PC-9 (cell line): ENCODE data around the gene MYO3B. TPM values are rescaled to one million over a fixed set of nuclear protein-coding genes. Genes with fewer than 3 reads are reported as not detected.
"Not testable (repeated sequence)": the region's sequence is repeated elsewhere in the genome, so short reads cannot be mapped to it uniquely, and the experiment has no call there.

Source experiments
- BruUV-seq: library from RNA; stranded (reverse); fragments of 400-500 nt; replicated peaks from 2 replicates; lab custom pipeline; 2021; lab: Mats Ljungman, UMichigan
- CTCF ChIA-PET: fragments of 300-600 bp; sonication (Branson Sonifier 250); formaldehyde crosslinking; loops from one replicate; lab custom pipeline; 2022; ENCODE audit warnings: antibody characterized with exemption; lab: Charles Lee
- POLR2A ChIA-PET: fragments of 300-600 bp; sonication (Branson Sonifier 250); formaldehyde crosslinking; loops from one replicate; lab custom pipeline; 2022; ENCODE audit warnings: antibody characterized with exemption; ENCODE audit not compliant: unreplicated experiment; lab: Charles Lee
- DNase-seq, 2 experiments: peaks; one replicate each; pipeline versions ENCODE4 v3.0.0 to v3.0.0-alpha.2; 2015 to 2022; ENCODE audit warnings: mixed read lengths in 1 of 2
- H2AFZ ChIP-seq: fragments of 200-600 bp; sonication (generic); 2 replicates; pipeline ENCODE4 v1.8.1; 2017; ENCODE audit warnings: antibody characterized with exemption
- H3F3A ChIP-seq: fragments of 200-600 bp; sonication (generic); 2 replicates; pipeline ENCODE4 v1.8.1; 2017; ENCODE audit warnings: antibody characterized with exemption, mild to moderate bottlenecking, low read depth; ENCODE audit not compliant: insufficient read depth
- H3K27ac ChIP-seq: fragments of 200-600 bp; sonication (generic); 2 replicates; pipeline ENCODE4 v1.6.1; 2016; ENCODE audit warnings: mixed run types
- H3K27me3 ChIP-seq: fragments of 200-600 bp; sonication (generic); 2 replicates; pipeline ENCODE4 v1.6.1; 2016; ENCODE audit warnings: low read depth, mixed run types; ENCODE audit not compliant: insufficient read depth
- H3K36me3 ChIP-seq: fragments of 200-600 bp; sonication (generic); 2 replicates; pipeline ENCODE4 v1.6.1; 2016; ENCODE audit warnings: low read depth, mixed run types
- H3K4me1 ChIP-seq: fragments of 200-600 bp; sonication (generic); replicated peaks from 2 replicates; pipeline ENCODE4 v1.6.1; 2016; ENCODE audit warnings: mixed run types; ENCODE audit not compliant: insufficient read depth
- H3K4me2 ChIP-seq: fragments of 200-600 bp; sonication (generic); 2 replicates; pipeline ENCODE4 v1.6.1; 2017; ENCODE audit warnings: mixed run types
- H3K4me3 ChIP-seq: fragments of 200-600 bp; sonication (generic); 2 replicates; pipeline ENCODE4 v1.6.1; 2016; ENCODE audit warnings: mixed run types
- H3K79me2 ChIP-seq: fragments of 200-600 bp; sonication (generic); 2 replicates; pipeline ENCODE4 v1.6.1; 2017; ENCODE audit warnings: low read depth, mixed run types
- H3K9me2 ChIP-seq: fragments of 200-600 bp; sonication (generic); 2 replicates; pipeline ENCODE4 v1.8.1; 2017; ENCODE audit warnings: mild to moderate bottlenecking; ENCODE audit not compliant: insufficient read depth
- H3K9me3 ChIP-seq: fragments of 200-600 bp; sonication (generic); 2 replicates; pipeline ENCODE4 v1.8.1; 2016; ENCODE audit warnings: low read depth; ENCODE audit not compliant: insufficient read depth
- H4K20me1 ChIP-seq: fragments of 200-600 bp; sonication (generic); 2 replicates; pipeline ENCODE4 v1.8.1; 2017; ENCODE audit not compliant: insufficient read depth
- EZH2 ChIP-seq: fragments of 200-600 bp; sonication (generic); IDR thresholded peaks from 2 replicates; pipeline ENCODE4 v1.8.0; 2017; ENCODE audit warnings: antibody characterized with exemption, low read depth
- intact Hi-C: fragments of 100-400 bp; cut with micrococcal nuclease; formaldehyde crosslinking; loops from one replicate; pipeline ENCODE4 v1.10.0; 2022; ENCODE audit not compliant: unreplicated experiment
- total RNA-seq: library from RNA; stranded (reverse); gene quantifications from 2 replicates; pipeline ENCODE4 v1.2.3, GENCODE V29; 2021
- TF ChIP-seq, protein P1 (sequence below): fragments of 200-600 bp; sonication (generic); conservative IDR thresholded peaks from 2 replicates; pipeline ENCODE4 v1.6.1; 2017; ENCODE audit warnings: mixed run types, antibody characterized with exemption, mild to moderate bottlenecking, moderate library complexity

MYO3B gene
- total RNA-seq, 1 experiment from 2014 or later: 5.3 TPM

DNA sequence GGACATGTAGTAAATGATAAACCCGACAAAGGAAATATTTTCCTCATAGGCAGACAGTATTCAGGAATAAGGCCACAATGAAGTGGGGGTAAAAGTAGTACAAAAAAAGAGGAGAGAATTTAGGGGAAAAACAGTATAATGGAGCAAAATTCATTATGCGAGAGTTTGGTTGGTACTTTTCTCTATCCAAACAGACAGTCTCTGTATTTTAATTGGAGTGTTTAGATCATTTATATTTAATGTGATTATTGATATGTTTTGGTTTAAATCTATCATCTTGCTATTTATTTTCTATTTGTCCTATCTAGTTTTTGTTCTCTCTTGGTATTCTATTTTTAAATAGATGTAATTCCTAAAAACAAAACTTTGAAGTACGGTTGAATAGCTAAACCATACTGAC, 366.9 kb downstream of the MYO3B start:
- TF ChIP-seq EZH2: no peak
- Histone ChIP-seq H3K79me2 (no peaks in the 10 kb centered on the region), H3K9me3 (peaks cover 12% of the 10 kb centered on the region), H3K9me2 (peaks cover 6% of the 10 kb centered on the region; the same call in 1 of the 2 replicates), H3F3A (no peaks in the 10 kb centered on the region), H4K20me1 (no peaks in the 10 kb centered on the region), H3K27ac (no peak overlapping the region), H3K4me2 (no peak overlapping the region), H3K4me3 (no peak overlapping the region), H2AFZ (no peak overlapping the region), H3K36me3 (no peaks in the 10 kb centered on the region), H3K27me3 (no peaks in the 10 kb centered on the region), H3K4me1 (no peaks in the 10 kb centered on the region)
- no TSS peak for BruUV-seq
- ChIA-PET CTCF (no interaction called here), POLR2A (no interaction called here)
- no peak for DNase-seq
- intact Hi-C loops: no loop called here

DNA sequence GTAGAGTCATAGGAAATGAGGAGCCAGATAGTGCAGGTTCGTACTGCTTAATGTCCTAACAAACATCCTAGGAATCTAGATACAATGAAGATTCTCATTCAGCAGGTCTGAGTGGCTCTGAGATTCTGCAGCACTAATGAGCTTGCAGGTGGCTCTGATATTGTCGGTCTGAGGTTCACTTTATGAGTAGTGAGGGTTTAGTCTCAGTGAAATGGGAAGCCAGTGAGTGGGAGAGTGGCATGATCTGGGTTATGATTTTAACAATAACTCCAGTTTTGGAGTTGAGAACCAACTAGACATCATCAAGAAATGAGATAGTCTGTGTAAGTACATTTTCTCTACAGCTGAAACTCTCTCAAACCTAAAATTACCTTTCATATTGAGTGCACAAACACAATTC, 370.4 kb downstream of the MYO3B start:
- Histone ChIP-seq H3K4me3 (no peak overlapping the region), H3K9me2 (no peaks in the 10 kb centered on the region), H3K36me3 (no peaks in the 10 kb centered on the region), H3K4me1 (no peaks in the 10 kb centered on the region), H3K27ac (no peak overlapping the region), H4K20me1 (no peaks in the 10 kb centered on the region), H2AFZ (no peak overlapping the region), H3K79me2 (no peaks in the 10 kb centered on the region), H3K4me2 (no peak overlapping the region), H3F3A (no peaks in the 10 kb centered on the region), H3K27me3 (no peaks in the 10 kb centered on the region), H3K9me3 (peaks cover 20% of the 10 kb centered on the region)
- ChIA-PET CTCF (no interaction called here), POLR2A (no interaction called here)
- no peak for DNase-seq
- intact Hi-C loops: no loop called here
- no TSS peak for BruUV-seq
- no peak for TF ChIP-seq EZH2
- TF ChIP-seq, protein P1, sequence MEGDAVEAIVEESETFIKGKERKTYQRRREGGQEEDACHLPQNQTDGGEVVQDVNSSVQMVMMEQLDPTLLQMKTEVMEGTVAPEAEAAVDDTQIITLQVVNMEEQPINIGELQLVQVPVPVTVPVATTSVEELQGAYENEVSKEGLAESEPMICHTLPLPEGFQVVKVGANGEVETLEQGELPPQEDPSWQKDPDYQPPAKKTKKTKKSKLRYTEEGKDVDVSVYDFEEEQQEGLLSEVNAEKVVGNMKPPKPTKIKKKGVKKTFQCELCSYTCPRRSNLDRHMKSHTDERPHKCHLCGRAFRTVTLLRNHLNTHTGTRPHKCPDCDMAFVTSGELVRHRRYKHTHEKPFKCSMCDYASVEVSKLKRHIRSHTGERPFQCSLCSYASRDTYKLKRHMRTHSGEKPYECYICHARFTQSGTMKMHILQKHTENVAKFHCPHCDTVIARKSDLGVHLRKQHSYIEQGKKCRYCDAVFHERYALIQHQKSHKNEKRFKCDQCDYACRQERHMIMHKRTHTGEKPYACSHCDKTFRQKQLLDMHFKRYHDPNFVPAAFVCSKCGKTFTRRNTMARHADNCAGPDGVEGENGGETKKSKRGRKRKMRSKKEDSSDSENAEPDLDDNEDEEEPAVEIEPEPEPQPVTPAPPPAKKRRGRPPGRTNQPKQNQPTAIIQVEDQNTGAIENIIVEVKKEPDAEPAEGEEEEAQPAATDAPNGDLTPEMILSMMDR: no peak

DNA sequence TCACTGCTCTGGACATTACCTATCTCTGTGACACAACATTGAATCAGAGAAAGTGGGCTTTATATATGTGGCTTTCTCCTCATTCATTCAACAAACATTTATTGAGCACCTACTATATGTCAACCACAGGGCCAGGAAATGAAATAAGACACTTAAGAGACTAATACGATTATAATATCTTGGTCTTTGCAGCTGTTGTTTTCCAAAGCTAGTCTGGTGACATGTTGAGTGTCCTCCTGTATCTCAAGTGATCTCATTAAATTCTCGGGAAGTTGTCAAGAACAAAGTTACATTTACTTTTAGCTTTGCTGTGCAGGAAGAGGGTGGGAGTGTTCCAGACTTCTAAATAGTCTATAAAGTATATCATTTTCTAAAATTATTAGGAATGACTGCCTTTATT, 372.6 kb downstream of the MYO3B start:
- Histone ChIP-seq H4K20me1 (no peaks in the 10 kb centered on the region), H3K4me2 (no peak overlapping the region), H3K4me1 (no peaks in the 10 kb centered on the region), H3F3A (no peaks in the 10 kb centered on the region), H3K27me3 (no peaks in the 10 kb centered on the region), H3K9me3 (peaks cover 8% of the 10 kb centered on the region), H3K79me2 (no peaks in the 10 kb centered on the region), H2AFZ (no peak overlapping the region), H3K27ac (no peak overlapping the region), H3K36me3 (no peaks in the 10 kb centered on the region), H3K9me2 (no peaks in the 10 kb centered on the region), H3K4me3 (no peak overlapping the region)
- TF ChIP-seq, protein P1: no peak
- TF ChIP-seq EZH2: no peak
- intact Hi-C loops: no loop called here
- no peak for DNase-seq
- ChIA-PET POLR2A (no interaction called here), CTCF (no interaction called here)
- BruUV-seq: no TSS peak

DNA sequence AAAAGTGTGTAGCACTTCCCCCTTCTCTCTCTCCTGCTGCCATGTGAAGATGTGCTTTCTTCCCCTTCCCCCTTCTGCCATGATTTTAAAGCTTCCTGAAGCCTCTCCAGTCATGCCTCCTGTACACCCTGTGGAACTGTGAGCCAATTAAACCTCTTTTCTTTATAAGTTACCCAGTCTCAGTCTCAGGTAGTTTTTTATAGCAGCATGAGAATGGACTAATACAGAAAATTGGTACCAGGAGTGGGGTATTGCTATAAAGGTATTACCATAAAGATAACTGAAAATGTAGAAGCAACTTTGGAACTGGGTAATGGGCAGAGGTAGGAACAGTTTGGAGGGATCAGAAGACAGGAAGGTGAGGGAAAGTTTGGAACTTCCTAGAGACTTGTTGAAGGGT, 374.0 kb downstream of the MYO3B start:
- H3K4me3 ChIP-seq, H3K36me3 ChIP-seq, H3K4me1 ChIP-seq, BruUV-seq, CTCF ChIA-PET, H3K9me3 ChIP-seq, H4K20me1 ChIP-seq, POLR2A ChIA-PET, H3K9me2 ChIP-seq, H3K79me2 ChIP-seq, H3K27ac ChIP-seq, H3K27me3 ChIP-seq, H2AFZ ChIP-seq, DNase-seq, H3K4me2 ChIP-seq, H3F3A ChIP-seq, intact Hi-C loops: not testable (repeated sequence)
